HG02840 (cell line): ENCODE data around the gene BZW2.

Experiments used
- ATAC-seq: cut with Tn5 transposase; IDR thresholded peaks from one replicate; pipeline ENCODE4 v1.9.1; 2021; ENCODE audit warnings: mild to moderate bottlenecking, moderate library complexity, moderate number of reproducible peaks; ENCODE audit not compliant: unreplicated experiment, low FRiP score

BZW2 gene

GRCh38 chr7:16710651-16711050 lies 64.7 kb downstream of the BZW2 start:
- ATAC-seq = no peak

DNA sequence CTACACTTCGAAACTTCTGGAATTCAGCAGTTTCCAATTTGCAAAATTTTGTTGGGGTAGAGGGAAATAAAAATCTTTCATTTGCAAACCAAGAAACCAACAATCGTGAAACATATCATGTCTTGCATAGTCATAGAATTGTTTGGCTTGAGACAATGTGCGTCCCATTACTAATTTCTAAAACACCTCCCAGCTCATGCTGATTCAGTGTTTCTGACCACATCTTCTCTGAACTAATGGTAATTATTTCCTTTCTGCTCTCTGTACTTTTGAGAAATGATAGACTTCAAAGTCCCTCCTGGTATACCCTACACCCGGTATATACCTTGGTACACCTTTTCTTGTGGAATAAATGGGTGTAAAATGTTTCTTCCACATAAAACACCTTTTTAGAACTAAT lies 65.7 kb downstream of the BZW2 start:
- ATAC-seq = no peak

- ATAC-seq = no peak
These were observed 66.9 kb downstream of the BZW2 start for GRCh38 chr7:16712916-16713315.

DNA sequence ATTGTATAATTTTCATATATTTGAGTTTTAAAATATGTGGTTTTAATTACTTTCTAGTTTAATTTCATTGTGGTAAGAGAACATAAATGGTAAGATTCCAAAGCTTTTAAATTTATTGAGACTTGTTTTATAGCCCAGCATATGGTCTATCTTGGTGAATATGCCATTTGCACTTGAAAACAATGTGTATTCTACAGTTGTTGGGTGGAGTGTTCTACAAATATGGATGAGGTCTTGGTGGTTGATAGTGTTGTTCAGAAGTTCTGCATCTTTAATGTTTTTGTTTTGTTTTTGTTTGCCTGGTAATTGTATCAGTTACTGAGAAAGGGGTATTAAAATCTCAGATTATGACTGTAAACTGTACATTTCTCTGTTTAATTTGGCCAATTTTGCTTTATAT lies 69.9 kb downstream of the BZW2 start:
- ATAC-seq = no peak

- ATAC-seq = no peak
These were observed 72.2 kb downstream of the BZW2 start for GRCh38 chr7:16718111-16718656.

DNA sequence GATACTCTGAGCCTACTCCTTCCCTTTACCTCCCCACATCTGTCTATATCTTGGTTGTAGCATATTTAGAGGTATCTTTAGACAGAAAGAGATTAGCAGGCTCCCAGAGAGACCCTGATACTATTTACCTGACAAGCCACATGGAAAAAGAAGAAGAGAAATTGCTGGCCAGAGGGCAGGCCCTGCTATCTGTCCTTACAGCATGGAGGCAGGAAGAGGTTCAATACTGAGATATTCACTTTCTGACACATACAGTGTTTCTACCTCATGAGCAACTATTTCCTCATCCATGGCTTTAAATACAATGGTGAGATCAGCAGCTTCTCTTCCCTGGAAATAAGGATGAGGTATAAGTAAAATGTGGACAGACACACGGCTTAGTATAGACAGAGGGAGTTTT lies 73.7 kb downstream of the BZW2 start:
- no peak for ATAC-seq

- ATAC-seq = no peak
These were observed 75.6 kb downstream of the BZW2 start for GRCh38 chr7:16721541-16721940.

GRCh38 chr7:16724344-16724743 lies 78.4 kb downstream of the BZW2 start:
- ATAC-seq = no peak

- ATAC-seq = no peak
These were observed 80.2 kb downstream of the BZW2 start for GRCh38 chr7:16726189-16726588.

- no peak for ATAC-seq
These were observed 81.8 kb downstream of the BZW2 start for GRCh38 chr7:16727736-16728135.

GRCh38 chr7:16728811-16729210 lies 82.8 kb downstream of the BZW2 start:
- no peak for ATAC-seq

- ATAC-seq = no peak
These were observed 83.6 kb downstream of the BZW2 start for GRCh38 chr7:16729541-16729940.

DNA sequence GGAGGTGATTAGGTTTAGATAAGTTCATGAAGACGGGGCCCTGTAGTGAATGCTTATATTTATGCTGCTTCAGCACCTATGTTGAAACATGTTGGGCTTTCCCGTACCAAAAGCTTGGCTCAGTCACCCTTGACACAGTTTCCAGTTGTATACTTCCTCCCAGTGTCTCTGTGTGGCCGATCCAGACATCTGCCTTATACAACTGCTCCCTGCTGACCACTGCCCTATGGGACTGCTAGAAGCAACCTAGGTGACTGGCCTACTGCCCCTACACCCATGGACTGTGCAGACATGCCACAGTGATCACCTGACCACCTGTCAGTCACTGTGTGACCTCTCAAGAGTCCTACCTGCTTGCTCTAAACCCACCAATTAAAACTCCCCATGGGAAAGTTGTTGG lies 85.0 kb downstream of the BZW2 start:
- no peak for ATAC-seq

- no peak for ATAC-seq
These were observed 86.8 kb downstream of the BZW2 start for GRCh38 chr7:16732828-16733227.

DNA sequence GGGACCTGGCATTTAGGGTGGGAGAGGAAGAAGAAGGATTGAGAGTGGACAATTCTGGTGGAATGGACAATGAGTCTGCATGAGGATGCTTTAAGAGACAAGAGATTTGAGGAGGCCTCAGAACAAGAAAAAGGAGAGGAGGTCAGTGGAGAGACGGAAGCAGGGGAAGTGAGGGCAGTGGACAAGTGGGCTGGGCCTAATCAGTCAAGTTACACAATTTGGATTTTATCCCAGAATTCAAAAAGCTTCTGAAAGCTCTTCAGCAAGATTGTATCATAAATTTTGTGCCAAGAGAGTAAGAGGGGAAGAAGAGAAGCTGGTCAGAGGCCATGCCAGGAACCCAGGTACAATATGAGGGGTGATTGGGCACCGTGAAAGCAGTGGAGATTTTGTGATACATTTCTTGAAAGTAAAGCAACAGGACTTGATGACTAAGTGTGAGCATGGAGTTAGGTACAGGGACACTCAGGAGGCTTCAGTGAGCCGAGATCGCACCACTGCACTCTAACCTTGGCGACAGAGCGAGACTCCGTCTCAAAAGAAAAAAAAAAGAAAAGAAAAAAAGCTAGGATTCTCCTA lies 88.3 kb downstream of the BZW2 start:
- ATAC-seq = no peak

- no peak for ATAC-seq
These were observed 89.0 kb downstream of the BZW2 start for GRCh38 chr7:16735020-16735419.

DNA sequence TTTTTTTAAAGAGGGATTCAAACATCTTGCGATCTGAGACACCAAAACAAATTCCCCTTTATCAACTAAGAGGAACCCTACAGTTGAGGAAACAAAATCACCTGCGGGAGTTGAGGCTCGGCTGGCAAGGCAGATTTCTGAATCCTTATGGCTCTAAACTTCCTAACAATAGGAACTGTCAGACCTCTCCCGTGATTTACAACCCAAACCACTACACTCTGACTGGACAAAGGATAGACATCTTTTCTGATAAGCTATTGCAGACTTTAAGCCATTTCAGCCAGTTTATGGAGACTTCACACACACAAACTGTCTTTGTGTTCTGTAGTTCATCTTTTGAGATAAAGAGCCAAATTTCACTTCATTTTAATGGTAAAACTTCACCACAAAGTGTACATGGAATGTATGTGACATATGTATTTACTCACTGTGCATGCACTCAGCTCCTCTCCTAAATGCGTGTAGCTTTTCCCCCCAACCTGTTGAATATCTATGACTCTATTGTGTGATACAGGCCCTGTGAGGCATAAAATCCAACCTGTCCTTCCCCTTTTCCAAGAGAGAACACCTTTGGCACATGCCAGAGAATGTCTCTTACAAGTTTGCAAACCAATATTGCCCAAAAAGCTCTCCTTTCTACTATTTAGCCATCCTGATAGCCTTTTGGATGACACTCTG lies 92.2 kb downstream of the BZW2 start:
- no peak for ATAC-seq

DNA sequence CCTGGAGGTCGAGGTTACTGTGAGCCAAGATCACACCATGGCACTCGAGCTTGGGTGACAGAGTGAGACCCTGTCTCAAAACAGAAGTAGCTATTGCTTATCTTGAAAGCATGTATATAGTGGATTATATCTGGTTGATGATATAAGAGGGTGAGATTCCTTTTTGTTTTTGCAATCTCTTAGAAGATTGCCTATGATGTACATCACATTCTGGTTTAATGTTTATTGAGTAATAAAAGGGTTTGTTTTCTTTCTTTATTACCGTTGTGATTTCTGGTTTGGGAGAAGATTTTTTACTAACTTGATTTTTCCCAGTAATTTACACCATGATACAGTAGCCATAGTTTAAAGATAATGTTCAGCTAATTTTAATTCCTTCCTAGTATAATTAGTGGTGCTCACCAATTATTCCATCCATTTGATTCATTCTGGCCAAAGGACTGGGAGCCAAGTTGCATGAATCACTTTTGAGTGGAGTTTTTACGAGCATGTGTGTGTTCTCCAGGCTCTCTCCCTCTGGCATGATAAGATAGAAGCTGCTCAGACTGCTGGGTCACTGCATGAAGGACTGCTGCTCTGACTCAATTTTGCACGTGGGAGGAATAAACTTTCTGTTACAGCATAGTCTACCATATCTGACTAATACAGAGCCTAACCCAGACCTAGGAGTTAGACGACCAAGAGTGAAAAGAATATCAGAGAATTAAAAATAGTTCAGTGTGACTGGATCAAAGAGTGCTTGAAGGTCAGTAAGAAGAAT lies 94.1 kb downstream of the BZW2 start:
- no peak for ATAC-seq

DNA sequence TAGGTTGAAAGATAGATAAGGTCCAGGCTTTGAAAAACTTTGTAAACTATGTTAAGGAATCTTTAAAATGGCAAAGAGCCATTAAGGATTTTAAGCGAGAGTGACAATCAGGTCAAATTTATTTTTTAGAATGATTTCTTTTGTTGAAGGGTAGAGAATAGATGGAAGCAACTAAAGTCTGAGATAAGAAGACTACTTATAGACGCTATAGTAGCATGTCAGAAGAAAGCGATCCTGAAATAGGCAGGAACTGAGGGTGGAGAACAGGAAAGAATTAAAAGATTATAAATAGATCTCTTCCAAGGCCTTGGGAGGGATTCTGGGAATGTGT lies 94.6 kb downstream of the BZW2 start:
- ATAC-seq = no peak

GRCh38 chr7:16740996-16741395 lies 95.0 kb downstream of the BZW2 start:
- no peak for ATAC-seq

GRCh38 chr7:16741676-16742075 lies 95.7 kb downstream of the BZW2 start:
- no peak for ATAC-seq

- no peak for ATAC-seq
These were observed 96.6 kb downstream of the BZW2 start for GRCh38 chr7:16742547-16742946.
